HG03103 (cell line): Measurements from ENCODE around the gene SCLT1.

Experiments
- ATAC-seq: cut with Tn5 transposase; IDR thresholded peaks from one replicate; pipeline ENCODE4 v1.9.1; 2021; ENCODE audit warnings: low read depth; ENCODE audit not compliant: unreplicated experiment

SCLT1 gene

DNA sequence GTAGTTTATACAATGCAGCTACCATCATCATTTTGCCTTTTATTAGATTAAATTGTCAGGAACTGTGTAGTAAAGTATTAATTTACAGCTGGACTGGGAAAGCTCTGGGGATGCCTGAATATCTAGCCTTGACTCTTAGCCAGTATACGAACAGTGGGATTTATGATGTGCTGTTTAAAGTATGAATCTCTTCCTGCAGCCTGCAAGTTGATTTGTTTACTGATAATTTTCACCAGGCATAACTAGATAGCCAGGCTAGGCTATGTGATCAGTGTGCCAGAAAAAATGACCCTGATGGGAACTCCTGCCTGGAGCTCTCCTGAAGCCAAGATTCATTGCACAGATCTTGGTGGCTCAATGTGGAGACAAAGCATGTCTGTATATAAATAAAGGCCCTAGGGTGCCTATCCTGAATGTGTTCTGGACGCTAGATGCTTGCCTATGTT lies 119.2 kb downstream of the SCLT1 start:
- no peak for ATAC-seq

DNA sequence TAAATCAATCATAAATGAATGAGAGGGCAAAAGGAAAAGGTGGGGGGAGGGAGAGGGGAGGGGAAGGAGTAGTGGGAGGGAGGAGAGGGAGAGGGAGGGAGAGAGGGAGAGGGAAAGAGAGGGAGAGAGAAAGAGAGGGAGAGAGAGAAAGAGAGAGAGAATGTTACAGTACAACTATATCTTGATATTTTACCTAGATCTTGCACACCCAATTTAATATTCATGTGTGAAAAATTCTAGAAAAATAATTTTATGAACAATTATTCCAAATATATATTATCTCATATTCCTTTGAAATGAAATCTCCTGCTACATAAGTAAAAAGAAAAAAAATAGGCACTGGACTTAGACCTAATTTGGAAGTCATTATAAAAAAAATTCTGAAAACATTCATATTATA lies 120.0 kb downstream of the SCLT1 start:
- ATAC-seq: no peak

GRCh38 chr4:128961405-128961804 lies 131.9 kb downstream of the SCLT1 start:
- ATAC-seq: no peak

DNA sequence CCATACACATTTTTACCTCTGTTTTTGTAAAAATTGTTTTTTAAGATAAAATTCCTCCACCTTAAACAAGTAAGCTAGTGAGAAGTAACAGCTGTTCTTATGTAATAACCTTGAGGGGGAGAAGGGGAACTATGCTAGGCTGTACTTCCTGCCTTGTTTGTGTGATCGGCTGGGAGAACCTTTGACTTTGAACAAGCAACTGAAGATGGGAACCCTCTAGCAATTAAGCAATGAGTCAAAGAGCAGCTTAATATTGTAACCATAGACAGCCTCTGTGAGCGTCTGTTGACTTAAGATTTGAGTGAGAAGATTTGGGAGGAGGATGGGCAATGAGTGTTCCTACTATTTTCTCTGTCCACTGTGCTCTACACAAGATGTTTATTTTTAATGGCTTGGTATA lies 135.1 kb downstream of the SCLT1 start:
- no peak for ATAC-seq

DNA sequence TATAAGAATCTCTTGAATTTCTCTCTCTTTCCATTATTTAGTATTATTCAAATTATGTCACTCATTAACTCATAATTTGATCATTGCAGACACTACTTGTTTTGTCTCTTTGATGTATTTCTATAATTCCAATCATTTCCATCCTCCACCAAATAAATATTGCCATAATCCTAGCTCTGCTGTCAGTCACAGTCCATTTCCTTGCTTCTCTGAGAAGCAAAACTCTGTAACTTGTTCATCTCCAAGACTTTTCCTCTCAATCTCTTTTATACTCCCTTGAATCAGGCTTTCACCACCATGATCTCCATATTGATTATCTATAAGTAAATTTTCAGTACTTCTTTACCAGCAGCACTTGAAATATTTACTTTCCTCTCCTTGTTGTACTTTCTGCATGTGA lies 135.9 kb downstream of the SCLT1 start:
- ATAC-seq: no peak

GRCh38 chr4:128955751-128956150 lies 137.6 kb downstream of the SCLT1 start:
- no peak for ATAC-seq

DNA sequence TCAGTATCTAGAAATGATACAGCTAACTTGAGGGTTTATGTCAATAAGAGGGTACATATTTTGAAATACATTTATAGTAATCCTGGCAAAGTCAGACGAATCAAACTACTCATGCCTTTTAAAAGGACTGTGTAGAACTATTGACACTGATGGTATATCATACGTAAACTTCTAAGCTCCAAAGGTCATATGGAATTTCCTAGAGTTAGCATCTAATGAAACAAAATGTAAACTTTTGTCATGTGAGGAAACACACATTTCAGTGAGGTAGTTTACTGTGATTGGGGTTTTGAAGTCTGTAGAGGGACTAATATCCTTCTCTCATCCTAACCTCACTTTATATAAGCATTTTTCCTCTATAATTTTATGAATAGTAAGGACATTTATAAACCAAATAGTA lies 138.4 kb downstream of the SCLT1 start:
- ATAC-seq: no peak

DNA sequence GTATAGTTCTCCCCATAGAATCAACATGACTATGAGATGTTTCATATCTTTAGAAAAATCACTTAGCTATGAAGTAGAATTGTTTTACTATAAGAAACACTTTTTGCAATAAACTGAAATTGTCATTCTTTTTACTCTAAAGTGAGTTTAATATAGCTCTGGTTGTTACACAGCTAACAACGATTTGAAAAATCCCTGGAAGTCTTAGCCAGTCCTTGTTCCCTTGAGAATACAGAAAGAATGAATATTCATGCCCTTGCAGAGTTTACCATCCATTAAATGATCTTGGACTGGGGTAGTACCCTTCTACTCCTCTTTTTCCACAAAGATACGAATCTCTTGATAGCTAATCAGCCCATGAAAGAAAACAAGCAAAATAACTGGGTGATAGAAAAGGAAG lies 142.0 kb downstream of the SCLT1 start:
- no peak for ATAC-seq

GRCh38 chr4:128950796-128951195 lies 142.5 kb downstream of the SCLT1 start:
- ATAC-seq: no peak

- no peak for ATAC-seq
These were observed 146.4 kb downstream of the SCLT1 start for GRCh38 chr4:128946916-128947315.

GRCh38 chr4:128942607-128943006 lies 150.7 kb downstream of the SCLT1 start:
- ATAC-seq: no peak

- no peak for ATAC-seq
These were observed 152.4 kb downstream of the SCLT1 start for GRCh38 chr4:128940971-128941370.

- ATAC-seq: no peak
These were observed 163.3 kb downstream of the SCLT1 start for GRCh38 chr4:128930051-128930450.

DNA sequence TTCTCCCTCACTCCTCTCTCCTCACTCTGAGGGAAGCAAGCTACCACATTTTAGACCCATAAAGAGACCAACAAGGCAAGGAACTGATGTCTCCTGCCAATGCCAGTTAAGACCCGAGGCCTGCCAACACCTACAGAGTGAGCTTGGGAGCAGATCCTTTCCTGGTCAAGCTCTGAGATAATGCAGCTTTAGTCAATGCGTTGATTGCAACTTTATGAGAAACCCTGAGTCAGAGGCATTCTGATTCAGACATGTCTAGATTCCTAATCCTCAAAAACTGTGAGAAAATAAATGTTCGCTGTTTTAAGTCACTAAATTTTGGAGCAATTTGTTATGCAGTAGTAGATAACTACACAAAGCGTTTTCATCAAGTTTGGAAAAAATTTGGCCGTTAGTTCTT lies 168.4 kb downstream of the SCLT1 start:
- ATAC-seq: no peak

DNA sequence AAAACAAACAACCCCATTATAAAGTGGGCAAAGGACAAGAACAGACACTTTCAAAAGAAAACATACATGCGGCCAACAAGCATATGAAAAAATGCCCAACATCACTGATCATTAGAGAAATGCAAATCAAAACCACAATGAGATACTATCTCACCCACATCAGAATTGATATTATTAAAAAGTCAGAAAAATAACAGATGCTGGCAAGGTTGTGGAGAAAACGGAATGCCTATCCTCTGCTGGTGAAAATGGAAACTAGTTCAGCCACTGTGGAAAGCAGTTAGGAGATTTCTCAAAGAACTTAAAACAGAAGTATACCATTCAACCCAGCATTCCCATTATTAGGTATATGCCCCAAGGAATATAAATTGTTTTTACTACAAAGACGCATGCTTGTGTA lies 171.4 kb downstream of the SCLT1 start:
- ATAC-seq: no peak

DNA sequence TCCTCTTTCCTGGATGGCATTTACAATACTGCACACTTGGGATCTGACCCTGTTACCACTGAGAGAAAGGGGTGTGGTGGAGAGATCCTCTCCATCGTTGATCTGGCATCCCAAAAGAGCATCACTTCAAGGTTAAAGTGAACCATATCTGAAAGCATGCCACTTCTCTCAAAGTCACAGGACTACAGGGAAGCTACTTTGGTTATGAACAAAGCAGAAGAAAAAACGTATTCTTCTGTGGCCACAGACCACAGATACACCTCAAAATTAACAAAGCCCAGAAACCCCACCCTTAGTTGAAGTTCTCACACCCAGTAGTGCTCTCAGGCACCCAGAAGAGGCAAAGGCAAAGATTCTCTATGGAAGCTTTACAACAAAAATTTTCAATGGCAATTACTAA lies 175.6 kb downstream of the SCLT1 start:
- peak; percentile 63 for ATAC-seq

GRCh38 chr4:128916832-128917231 lies 176.5 kb downstream of the SCLT1 start:
- peak; percentile 72 for ATAC-seq

DNA sequence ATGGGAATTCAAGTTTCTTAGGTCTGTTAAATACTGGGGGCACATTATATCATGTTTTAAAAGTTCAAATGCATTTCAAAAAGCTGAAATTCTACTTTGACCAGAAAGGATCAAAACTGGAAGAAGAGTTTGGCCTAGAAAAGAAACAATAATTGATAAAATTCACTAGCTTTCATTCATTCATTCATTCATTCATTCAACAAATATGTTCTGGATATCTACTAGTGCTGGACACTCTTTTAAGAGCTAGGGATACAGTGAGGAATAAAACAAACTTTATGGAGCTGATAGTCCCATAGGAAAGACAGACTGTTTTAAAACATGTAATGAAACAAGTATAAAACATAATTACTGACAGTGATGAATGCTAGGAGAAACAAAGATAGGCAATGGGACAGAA lies 177.8 kb downstream of the SCLT1 start:
- ATAC-seq: no peak

DNA sequence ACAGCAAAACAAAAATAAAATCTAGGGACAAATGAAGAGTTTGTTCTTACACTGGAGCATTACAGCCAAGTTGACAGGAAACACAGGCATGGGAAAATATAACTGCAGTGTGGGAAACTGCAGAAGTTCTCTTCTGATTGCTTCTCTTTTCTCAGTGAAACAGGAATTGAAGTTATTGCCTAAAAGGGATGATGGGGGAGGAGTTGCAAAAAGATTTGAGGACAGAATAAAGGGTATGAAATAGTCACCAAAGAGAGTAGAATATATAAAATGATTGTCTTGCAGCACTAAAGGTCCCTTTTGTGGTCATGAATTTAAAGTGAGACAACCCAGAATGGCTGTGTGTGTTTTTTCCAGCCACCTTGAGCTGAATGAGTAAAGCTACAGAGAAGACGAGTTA lies 180.1 kb downstream of the SCLT1 start:
- no peak for ATAC-seq

DNA sequence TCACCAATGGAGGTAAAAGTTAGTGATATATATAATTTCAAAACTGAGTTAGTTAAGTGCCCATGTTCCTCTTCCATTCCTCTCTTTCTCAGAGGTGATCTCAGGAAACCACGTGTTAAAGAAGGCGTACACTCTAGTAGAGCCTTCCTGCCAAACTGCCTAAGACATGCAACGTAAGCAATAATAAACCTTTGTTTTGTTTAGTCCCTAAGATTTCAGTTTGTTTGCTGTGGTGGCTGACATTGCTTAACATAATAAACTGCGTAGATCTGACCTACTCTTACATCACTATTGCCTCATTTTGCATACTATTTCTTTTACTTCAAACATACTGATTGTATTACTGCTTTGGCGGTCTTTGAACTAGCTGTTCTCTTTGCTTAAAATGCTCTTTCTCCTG lies 184.6 kb downstream of the SCLT1 start:
- no peak for ATAC-seq

DNA sequence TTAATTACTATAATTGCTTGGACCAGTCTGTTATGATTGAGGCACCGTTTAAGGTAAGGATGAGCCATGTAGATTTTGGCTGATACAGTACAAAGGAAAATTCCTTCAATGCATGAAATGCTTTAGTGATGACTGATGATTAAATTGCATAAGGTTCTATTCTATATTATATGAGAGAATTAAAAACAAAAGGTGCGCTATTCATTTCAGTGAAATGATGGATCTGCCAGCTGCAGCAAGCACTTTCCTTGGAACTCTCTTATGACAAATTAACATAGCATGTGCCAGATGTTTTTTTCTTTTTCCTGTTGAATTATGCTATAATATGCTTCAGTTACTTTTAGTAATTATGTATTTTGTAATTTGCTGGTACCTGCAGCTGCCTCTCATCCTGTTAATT lies 185.4 kb downstream of the SCLT1 start:
- ATAC-seq: no peak

DNA sequence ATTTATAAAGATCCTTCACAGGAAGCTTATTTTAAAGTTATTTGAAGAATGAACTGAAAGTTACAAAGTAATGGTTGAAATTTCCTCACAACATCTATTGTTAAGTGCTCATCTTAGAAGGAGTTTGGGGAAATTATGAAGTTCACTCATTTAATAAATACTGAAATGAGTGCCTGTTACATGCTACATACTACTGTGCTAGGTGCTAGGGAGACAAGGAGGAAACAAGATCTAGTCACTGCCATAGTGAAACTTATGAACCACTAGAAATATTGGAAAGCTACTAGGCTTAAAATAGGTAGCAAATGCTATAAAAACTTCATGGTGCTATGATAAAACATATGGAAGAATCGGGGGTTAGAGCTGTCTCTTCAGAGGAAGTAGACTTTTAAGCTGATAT lies 186.8 kb downstream of the SCLT1 start:
- no peak for ATAC-seq

DNA sequence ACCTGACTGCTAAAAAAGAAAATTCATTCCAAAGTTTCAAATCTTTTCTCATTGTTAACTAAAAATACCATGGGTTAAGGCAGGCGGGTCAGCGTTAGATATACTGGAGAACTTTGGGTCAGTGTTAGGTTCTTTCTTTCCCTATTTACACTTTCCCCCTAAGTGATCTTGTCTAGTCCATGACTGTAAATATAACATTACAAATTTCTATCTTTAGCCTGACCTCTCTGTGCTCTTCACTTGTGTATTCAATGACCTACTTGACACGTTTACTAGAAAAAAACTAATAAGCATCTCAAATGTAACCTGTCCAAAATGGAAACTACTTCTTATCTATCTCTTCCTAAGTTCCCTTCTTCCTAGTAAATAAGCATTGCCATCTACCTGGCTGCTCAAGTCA lies 188.5 kb downstream of the SCLT1 start:
- no peak for ATAC-seq

DNA sequence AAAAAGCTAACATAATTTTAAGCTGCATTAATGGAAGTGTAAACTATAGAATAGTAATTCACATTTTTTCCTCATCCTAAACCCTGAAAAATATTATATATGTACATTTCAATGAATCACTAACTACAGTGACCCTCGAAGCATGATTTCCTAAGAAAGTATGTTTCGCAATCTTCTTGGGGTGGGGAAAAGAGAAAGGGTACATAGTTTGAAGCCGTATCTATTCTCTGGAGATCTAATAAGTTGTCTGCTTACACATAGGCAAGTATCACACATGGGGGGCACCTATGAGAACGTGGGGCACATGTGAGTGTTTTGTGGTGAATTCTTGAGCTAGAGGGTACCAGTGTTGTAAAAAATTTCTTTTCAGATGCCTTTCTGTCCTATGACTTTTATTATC lies 212.7 kb downstream of the SCLT1 start:
- no peak for ATAC-seq
